GM12864 (cell line): ENCODE data around the gene SLC29A1.
"Not testable (repeated sequence)": the region's sequence is repeated elsewhere in the genome, so short reads cannot be mapped to it uniquely, and the experiment has no call there.

Source experiments
- DNase-seq: peaks from one replicate; pipeline ENCODE4 v3.0.0-alpha.2; 2011; ENCODE audit warnings: low read depth
- H3K4me3 ChIP-seq: 2 replicates; pipeline ENCODE4 v1.5.1; 2011; ENCODE audit warnings: mild to moderate bottlenecking, low read depth, low read length, control low read depth
- TF ChIP-seq, protein P1 (sequence below): IDR thresholded peaks from 2 replicates; pipeline ENCODE4 v1.5.1; 2011; ENCODE audit warnings: low read depth, mild to moderate bottlenecking, moderate library complexity, low read length, control low read depth, inconsistent platforms; ENCODE audit errors: missing control alignments

The SLC29A1 gene

DNA sequence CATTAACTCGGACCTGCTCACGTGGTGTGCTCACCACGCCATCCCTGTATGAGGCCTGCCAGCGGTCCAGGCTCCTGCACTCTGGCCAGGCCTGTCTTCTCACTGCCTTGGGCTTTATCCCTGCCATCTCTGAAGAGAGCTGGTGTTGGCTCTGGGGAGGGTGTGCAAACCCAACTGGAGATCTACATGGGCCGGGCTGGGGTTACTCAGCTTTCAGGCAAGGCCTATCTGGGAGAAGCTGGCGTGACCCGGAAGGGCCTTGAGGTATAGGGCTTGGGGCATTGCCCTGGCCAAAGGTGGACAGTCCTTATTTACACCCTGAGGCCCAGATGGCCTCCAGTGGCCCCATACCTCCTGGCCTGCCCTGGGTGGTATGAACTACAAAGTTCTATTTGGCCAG, 5.0 kb downstream of the SLC29A1 start:
- DNase-seq, result no peak
- TF ChIP-seq, protein P1, sequence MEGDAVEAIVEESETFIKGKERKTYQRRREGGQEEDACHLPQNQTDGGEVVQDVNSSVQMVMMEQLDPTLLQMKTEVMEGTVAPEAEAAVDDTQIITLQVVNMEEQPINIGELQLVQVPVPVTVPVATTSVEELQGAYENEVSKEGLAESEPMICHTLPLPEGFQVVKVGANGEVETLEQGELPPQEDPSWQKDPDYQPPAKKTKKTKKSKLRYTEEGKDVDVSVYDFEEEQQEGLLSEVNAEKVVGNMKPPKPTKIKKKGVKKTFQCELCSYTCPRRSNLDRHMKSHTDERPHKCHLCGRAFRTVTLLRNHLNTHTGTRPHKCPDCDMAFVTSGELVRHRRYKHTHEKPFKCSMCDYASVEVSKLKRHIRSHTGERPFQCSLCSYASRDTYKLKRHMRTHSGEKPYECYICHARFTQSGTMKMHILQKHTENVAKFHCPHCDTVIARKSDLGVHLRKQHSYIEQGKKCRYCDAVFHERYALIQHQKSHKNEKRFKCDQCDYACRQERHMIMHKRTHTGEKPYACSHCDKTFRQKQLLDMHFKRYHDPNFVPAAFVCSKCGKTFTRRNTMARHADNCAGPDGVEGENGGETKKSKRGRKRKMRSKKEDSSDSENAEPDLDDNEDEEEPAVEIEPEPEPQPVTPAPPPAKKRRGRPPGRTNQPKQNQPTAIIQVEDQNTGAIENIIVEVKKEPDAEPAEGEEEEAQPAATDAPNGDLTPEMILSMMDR, result no peak

DNA sequence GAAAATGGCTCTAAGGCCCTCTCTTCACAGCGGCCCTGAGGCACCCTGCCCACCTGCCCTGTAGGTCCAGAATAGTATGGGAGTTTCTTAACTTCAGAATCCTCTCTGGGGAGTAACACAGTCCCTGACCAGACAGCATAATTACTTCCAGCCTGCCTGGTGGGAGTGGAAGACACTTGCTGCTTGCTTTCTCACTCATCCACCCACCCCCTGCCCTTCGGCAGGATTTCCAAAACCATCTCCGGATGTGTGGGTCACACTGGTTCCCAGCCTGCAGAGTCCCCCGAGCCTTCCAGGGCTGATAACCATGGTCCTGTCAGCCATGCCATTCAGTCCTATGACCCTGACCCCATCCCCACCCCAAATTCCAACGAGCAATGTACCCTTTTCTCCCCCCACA, 5.4 kb downstream of the SLC29A1 start:
- H3K4me3 ChIP-seq, result no peak overlapping the region
- DNase-seq, result no peak
- TF ChIP-seq, protein P1, result no peak

More for the DNA sequence above, 5.0 kb downstream of the SLC29A1 start:
- no peak overlapping the region for H3K4me3 ChIP-seq

GRCh38 chr6:44229376-44230033, 6.1 kb downstream of the SLC29A1 start:
- no peak overlapping the region for H3K4me3 ChIP-seq
- DNase-seq, result no peak
- TF ChIP-seq, protein P1, result no peak

DNA sequence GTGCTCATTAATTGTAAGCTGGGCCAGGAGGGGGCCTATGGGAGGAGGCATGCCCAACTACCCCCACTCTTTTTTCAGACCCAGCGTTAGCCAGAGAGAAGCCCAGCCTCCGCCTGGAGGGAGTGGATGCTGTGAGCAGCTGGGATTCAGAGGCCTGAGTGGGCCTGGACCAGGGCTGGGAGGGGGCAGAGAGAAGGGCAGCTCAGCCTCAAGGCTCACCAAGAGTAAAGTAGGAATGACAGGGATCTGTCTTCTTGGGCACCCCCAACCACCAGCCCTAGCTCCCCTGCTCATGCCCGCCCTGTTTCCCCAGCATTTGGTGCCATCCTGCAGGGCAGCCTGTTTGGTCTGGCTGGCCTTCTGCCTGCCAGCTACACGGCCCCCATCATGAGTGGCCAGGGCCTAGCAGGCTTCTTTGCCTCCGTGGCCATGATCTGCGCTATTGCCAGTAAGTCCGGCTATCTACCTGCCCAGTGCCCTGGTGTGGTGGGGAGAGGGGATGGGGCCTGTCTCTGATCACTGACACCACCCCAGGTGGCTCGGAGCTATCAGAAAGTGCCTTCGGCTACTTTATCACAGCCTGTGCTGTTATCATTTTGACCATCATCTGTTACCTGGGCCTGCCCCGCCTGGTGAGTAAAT, 6.8 kb downstream of the SLC29A1 start:
- H3K4me3 ChIP-seq, result no peak overlapping the region
- DNase-seq, result no peak
- TF ChIP-seq, protein P1, result no peak

GRCh38 chr6:44231426-44231825, 8.0 kb downstream of the SLC29A1 start:
- not testable (repeated sequence) for DNase-seq, H3K4me3 ChIP-seq

- TF ChIP-seq, protein P1, result no peak
- no peak overlapping the region for H3K4me3 ChIP-seq
- no peak for DNase-seq
Observed at GRCh38 chr6:44232676-44233566, 9.5 kb downstream of the SLC29A1 start.

DNA sequence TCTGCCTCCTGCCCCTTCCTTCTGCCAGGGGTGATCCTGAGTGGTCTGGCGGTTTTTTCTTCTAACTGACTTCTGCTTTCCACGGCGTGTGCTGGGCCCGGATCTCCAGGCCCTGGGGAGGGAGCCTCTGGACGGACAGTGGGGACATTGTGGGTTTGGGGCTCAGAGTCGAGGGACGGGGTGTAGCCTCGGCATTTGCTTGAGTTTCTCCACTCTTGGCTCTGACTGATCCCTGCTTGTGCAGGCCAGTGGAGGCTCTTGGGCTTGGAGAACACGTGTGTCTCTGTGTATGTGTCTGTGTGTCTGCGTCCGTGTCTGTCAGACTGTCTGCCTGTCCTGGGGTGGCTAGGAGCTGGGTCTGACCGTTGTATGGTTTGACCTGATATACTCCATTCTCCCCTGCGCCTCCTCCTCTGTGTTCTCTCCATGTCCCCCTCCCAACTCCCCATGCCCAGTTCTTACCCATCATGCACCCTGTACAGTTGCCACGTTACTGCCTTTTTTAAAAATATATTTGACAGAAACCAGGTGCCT, 10.2 kb downstream of the SLC29A1 start:
- H3K4me3 ChIP-seq, result no peak overlapping the region
- TF ChIP-seq, protein P1, result no peak
- DNase-seq, result no peak
